HuH-7.5 (cell line): ENCODE data around the gene SLC18A3.

Source experiments
- DNase-seq: peaks from one replicate; pipeline ENCODE4 v3.0.0; 2011; ENCODE audit warnings: low spot score

SLC18A3 gene

GRCh38 chr10:49627644-49628247 lies 17.6 kb downstream of the SLC18A3 start:
- DNase-seq, result no peak

- no peak for DNase-seq
Observed at GRCh38 chr10:49628599-49628998, 18.5 kb downstream of the SLC18A3 start.

- no peak for DNase-seq
Observed at GRCh38 chr10:49629431-49629881, 19.3 kb downstream of the SLC18A3 start.

GRCh38 chr10:49631975-49632374 lies 21.9 kb downstream of the SLC18A3 start:
- DNase-seq, result no peak

- DNase-seq, result no peak
Observed at GRCh38 chr10:49632406-49633317, 22.6 kb downstream of the SLC18A3 start.

- DNase-seq, result no peak
Observed at GRCh38 chr10:49633327-49634068, 23.4 kb downstream of the SLC18A3 start.

- no peak for DNase-seq
Observed at GRCh38 chr10:49634069-49634660, 24.1 kb downstream of the SLC18A3 start.

- no peak for DNase-seq
Observed at GRCh38 chr10:49642311-49642710, 32.2 kb downstream of the SLC18A3 start.

- DNase-seq, result no peak
Observed at GRCh38 chr10:49643241-49644034, 33.3 kb downstream of the SLC18A3 start.

GRCh38 chr10:49644035-49644646 lies 34.0 kb downstream of the SLC18A3 start:
- DNase-seq, result no peak

- no peak for DNase-seq
Observed at GRCh38 chr10:49645417-49645816, 35.3 kb downstream of the SLC18A3 start.

GRCh38 chr10:49645871-49646870 lies 36.1 kb downstream of the SLC18A3 start:
- DNase-seq, result no peak

GRCh38 chr10:49647554-49647953 lies 37.4 kb downstream of the SLC18A3 start:
- no peak for DNase-seq

GRCh38 chr10:49647985-49648795 lies 38.1 kb downstream of the SLC18A3 start:
- no peak for DNase-seq

- no peak for DNase-seq
Observed at GRCh38 chr10:49649294-49649693, 39.2 kb downstream of the SLC18A3 start.

- DNase-seq, result no peak
Observed at GRCh38 chr10:49649936-49650723, 40.0 kb downstream of the SLC18A3 start.

GRCh38 chr10:49650724-49651034 lies 40.6 kb downstream of the SLC18A3 start:
- DNase-seq, result no peak
